Stimulated activated CD4-positive, alpha-beta T cell treated with anti-CD3 and anti-CD28 coated beads, Interleukin-12 subunit alpha, Interleukin-12 subunit beta, amount 100 ng/mL, for 48 hours (primary cell): ENCODE measurements around the gene MOCS3.

ENCODE experiments used
- DNase-seq, 3 donors: peaks; one replicate each; pipeline ENCODE4 v3.0.0-alpha.2; 2020; ENCODE audit warnings: low read depth in 2 of 3, low spot score in 1 of 3

MOCS3 gene

DNA sequence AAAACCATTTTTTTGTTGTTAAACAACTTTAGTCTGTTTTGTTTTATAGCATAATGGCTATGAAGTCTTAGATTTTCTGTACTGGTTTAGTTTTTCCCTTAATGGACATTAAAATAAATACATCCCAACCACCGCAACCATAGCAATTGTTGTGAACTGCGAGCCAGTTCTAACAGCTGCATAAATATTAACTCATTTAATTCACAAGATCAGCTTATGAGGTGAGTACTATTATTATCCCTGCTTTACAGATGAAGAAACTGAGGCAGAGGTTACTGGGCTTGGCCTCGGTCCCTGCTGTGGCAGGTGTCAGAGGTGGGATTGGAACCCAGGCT lies 23.1 kb downstream of the MOCS3 start:
- DNase-seq = no peak

DNA sequence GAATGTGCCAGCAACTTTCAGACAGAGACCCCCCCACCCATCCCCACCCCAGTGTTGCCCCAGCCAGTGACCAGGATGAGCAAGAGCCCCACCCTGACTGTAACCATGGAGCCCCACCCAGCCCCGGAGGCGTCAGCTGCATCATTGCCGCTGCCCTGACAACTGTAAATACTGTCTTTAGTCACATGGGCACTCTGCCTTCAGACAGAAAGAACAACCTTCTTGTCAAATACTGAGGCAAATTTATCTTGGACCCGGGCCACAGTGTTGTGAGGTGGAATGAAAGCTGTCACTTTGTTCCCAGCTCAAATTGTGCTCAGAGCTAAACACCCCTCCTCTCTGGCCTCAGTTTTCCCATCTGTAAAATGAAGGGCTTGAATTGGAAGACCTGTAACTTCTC lies 23.7 kb downstream of the MOCS3 start:
- DNase-seq = no peak

DNA sequence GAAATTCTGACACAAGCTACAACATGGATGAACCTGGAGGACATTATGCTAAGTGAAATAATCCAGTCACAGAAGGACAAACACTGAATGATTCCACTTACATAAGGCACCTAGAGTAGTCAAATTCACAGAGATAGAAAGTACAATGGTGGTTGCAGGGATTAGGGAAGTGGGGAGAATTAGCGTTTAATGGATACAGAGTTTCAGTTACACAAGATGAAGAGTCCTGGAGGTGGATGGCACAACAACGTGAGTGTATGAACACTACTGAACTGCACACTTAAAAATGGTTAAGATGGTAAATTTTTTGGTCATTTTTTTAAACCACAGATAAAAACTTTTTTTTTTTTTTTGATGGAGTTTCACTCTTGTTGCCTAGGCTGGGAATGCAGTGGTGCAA lies 24.7 kb downstream of the MOCS3 start:
- DNase-seq = no peak

DNA sequence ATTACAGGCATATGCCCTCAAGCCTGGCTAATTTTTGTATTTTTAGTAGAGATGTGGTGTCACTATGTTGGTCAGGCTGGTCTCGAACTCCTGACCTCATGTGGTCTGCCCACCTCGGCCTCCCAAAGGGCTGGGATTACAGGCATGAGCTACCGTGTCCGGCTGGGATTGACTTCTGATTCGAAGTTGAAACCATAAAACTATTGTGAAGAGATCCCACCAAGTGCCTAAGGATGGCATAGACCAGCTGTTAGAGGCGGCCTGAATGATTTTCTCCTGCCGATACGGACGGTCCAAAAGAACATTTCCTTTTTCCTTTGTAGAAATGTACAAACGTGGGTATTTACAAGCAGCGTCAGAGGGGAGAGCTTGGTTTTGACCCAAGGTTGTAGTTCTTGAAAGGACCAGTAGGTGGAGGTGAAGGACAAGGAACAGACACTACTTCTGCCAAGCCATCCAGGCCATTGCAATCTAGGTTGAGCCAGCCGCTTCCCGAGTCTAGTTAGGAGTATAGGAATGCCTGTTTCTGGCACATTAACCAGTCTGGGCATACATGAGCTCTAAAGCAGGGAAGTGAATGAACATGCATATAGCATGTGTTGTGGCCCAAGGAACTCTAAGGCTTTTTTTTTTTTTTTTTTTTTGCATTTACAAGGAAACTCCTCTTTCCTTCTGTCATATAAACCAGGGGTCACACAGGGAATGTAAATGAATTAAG lies 29.0 kb downstream of the MOCS3 start:
- peak in 2 of 3 donors; percentile 26 to 91 for DNase-seq

- DNase-seq = no peak
Observed at GRCh38 chr20:50991076-50991475, 32.5 kb downstream of the MOCS3 start.

- DNase-seq = no peak
Observed at GRCh38 chr20:50992336-50992732, 33.7 kb downstream of the MOCS3 start.

DNA sequence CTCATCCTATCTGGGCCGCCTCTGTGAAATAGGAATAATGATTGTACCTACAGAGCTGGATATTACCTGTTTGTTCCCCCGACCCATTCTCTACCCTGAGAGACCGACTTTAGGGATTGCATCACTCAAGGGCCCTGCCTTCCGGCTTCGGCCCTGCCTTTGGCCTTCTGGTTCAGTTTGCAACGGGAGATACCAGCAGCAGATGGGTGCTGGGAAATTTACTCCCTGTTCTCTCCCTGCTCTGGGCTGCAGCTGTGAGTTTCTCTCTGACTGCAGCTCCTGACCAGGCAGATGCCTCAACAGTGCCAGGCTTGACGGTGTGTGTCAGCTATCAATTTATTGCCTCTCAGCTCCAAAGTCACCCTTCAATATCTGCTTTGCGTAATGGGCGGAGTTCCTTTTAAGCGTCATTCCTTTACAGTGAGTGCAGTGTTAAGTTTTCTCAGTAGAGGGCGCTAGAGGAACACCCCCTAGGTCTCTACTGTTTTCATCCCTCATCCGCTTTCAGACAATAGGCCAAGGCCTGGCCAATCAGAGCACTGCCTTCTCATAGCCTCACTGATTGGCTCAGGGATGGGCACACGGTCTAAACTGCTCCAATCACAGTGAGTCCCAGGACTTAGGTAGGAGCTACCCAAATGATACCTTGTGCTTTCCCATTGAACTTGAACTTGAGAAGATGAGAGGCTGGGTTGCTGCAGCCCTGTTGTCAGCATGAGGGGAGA lies 34.3 kb downstream of the MOCS3 start:
- peak; percentile 30 to 68 (median 52) for DNase-seq

- no peak for DNase-seq
Observed at GRCh38 chr20:50993876-50994275, 35.3 kb downstream of the MOCS3 start.

DNA sequence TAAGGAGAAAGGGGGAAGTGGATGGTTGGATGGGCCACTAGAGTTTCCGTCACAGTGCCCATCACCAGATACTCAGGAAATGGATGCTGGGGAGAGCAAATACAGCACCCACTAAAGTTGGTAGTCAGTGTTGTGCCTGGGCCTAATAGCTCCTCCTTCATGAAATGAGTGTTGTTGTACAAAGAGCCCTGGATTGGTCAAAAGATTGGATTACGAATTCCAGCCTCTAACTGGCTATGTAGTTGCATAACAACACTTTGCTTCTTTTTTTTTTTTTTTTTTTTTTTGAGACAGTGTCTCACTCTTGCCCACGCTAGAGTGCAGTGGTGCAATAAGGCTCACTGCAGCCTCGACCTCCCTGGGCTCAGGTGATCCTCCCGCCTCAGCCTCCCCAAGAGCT lies 36.9 kb downstream of the MOCS3 start:
- no peak for DNase-seq

GRCh38 chr20:50996901-50997865 lies 38.6 kb downstream of the MOCS3 start:
- no peak for DNase-seq

- DNase-seq = no peak
Observed at GRCh38 chr20:50999355-50999754, 40.7 kb downstream of the MOCS3 start.

GRCh38 chr20:51001430-51002265 lies 43.0 kb downstream of the MOCS3 start:
- DNase-seq = no peak

- DNase-seq = no peak
Observed at GRCh38 chr20:51002633-51003032, 44.0 kb downstream of the MOCS3 start.

DNA sequence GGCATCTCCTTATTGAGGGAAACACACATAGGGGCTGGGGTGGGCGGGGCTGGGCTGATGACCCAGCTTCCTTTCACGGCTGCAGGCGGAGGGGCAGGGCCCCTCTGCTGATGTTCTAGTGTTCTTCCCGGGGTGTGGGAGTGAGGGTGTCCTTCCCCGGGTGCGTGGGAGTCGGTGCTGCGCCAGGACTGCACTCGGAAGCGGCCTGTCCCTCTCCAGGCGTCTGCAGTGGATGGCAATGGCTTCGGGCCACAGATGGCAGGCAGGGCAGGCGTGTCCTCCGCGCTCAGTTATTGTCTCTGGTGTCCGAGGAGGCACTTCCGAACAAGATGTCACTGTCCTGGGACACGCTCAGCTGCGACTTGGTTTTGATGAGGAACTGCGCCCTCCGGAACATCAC lies 45.1 kb downstream of the MOCS3 start:
- DNase-seq = no peak

GRCh38 chr20:51004305-51004727 lies 45.7 kb downstream of the MOCS3 start:
- no peak for DNase-seq

DNA sequence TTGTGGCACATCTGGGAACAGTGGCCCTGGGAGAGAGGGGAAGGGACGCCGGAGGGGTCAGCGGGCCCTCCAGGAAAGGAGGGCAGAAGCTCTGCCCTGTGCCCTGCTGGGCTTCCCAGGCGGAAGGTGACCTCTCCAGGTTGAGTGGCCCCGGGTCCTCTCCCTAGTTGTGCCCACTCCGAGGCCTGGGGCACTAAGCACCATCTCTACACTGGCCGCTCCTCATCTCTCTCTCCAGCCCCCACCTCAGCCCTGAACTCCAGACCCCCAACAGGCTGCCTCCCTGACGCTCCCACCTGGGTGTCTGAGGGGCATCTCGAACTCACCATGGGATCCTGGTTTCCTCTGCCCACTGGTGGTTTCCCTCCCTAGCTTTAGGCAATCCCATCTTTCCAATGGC lies 46.2 kb downstream of the MOCS3 start:
- DNase-seq = no peak

GRCh38 chr20:51005214-51005613 lies 46.6 kb downstream of the MOCS3 start:
- no peak for DNase-seq

DNA sequence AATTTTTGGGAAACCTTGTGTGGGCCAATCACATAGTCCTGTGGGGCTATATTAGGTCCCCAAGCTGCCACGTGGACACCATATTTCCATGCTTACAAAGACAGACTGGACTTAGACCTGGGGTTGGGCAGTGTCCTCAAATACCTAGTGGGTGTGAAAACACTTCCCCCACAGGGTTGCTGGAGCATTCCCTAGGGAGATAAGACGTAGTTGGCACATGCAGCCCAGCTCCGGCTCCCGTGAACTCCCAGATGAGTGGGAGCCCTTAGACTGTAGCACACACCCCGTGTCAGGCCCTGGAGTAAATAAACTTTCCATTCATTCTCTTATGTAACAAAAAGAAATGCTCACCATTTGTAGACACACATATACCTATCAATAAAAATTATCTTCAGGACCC lies 50.1 kb downstream of the MOCS3 start:
- DNase-seq = no peak

DNA sequence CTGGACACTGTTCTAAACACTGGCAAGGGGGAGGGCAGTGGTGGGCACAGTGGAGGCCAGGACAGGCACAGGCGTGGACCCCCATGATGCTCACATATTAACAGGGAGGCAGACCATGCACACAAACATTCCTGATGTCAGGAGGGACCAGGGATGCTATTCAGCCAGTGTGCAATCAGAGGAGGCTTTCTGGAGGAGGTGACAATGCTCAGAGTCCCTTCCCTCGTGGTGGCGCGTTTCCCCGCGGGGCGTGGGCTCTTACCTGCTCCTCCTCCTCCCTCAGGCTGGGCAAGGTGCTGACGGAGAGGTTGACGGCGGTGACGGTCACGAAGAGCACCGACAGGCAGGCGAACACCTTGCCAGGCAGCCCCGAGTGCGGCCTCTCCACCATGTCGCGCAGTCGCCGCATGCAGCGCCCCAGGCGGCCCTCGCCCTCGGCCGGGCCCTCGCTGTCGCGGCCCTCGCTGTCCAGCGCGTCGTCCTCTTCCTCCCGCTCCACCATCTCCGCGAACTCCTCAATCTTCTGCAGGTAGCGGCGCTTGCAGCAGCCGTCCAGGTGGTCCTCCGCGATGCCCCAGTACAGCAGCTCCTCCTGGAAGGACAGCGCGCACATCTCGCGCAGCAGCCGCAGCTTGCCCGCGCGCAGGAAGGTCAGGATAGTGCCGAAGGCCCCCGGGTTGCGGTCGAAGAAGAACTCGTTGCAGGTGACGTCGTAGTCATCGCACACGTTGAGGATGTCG lies 50.9 kb downstream of the MOCS3 start:
- DNase-seq = no peak

GRCh38 chr20:51010043-51010365 lies 51.4 kb downstream of the MOCS3 start:
- no peak for DNase-seq
